ENCODE data around the gene IMMT.

DNA sequence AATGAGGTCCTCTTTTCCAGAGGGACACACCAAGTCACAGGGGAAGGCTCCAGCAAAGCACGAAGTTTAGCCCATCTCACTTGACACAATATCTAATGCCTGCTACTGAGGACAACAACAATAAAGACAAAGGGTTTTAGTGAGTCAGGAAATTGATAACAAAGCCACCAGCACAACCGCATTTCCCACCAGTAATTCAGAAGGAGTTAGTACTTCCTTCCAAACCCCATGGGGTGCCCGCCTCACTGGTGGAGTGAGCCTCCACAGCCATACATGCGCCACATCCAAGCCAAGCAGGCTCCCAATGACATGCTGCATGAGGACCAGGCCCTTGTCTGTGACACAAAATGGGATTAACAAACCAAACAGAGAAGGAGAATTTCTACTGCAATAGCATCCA, 44.1 kb upstream of the IMMT start:
- TF ChIP-seq, protein P1, sequence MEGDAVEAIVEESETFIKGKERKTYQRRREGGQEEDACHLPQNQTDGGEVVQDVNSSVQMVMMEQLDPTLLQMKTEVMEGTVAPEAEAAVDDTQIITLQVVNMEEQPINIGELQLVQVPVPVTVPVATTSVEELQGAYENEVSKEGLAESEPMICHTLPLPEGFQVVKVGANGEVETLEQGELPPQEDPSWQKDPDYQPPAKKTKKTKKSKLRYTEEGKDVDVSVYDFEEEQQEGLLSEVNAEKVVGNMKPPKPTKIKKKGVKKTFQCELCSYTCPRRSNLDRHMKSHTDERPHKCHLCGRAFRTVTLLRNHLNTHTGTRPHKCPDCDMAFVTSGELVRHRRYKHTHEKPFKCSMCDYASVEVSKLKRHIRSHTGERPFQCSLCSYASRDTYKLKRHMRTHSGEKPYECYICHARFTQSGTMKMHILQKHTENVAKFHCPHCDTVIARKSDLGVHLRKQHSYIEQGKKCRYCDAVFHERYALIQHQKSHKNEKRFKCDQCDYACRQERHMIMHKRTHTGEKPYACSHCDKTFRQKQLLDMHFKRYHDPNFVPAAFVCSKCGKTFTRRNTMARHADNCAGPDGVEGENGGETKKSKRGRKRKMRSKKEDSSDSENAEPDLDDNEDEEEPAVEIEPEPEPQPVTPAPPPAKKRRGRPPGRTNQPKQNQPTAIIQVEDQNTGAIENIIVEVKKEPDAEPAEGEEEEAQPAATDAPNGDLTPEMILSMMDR (conservative IDR thresholded peaks at IDR 0.05; ENCODE audit: low read depth, low read length), result no peak
- TF ChIP-seq EZH2 (IDR thresholded peaks at IDR 0.05; ENCODE audit: borderline replicate concordance, low read depth, low read length, poor library complexity, severe bottlenecking), result no peak

Data from A673 (cell line).